Right kidney (tissue), 1 donor: Measurements from ENCODE around the gene NHLRC4.

Experiments used
- DNase-seq: peaks from one replicate; pipeline ENCODE4 v3.0.0-alpha.2; 2016

Gene NHLRC4

DNA sequence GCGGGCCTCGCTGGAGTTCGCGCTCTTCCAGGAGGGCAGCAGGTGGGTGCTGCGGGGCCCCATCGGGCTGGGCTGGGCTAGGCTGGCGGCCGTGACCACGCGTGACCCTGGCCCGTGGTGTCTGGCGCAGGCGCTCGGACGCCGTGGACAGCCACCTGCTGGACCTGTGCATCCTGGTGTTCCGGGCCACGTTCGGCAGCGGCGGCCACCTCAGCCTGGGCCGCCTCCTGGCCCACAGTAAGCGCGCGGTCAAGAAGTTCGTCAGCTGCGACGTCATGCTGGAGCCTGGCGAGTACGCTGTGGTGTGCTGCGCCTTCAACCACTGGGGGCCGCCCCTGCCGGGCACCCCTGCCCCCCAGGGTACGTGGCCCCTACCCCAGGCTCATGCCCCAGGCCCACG, 14.6 kb upstream of the NHLRC4 start:
- DNase-seq = no peak

GRCh38 chr16:553601-554296, 13.1 kb upstream of the NHLRC4 start:
- DNase-seq = no peak

DNA sequence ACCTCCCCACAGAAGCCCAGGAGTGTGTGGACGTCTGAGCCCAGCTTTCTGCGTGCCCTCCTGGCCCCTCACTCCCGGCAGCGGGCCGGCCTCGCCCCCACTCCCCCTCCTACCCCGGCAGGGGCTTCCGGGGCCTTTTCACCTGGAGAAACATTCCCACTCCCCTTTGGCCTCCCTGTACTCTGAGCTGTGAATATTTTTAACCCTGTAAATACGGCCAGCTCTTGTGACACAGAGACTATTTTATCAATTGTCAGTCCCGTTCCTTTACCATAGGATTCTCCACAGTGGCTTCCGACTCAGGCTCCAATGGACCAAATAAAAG, 12.5 kb upstream of the NHLRC4 start:
- DNase-seq = no peak

DNA sequence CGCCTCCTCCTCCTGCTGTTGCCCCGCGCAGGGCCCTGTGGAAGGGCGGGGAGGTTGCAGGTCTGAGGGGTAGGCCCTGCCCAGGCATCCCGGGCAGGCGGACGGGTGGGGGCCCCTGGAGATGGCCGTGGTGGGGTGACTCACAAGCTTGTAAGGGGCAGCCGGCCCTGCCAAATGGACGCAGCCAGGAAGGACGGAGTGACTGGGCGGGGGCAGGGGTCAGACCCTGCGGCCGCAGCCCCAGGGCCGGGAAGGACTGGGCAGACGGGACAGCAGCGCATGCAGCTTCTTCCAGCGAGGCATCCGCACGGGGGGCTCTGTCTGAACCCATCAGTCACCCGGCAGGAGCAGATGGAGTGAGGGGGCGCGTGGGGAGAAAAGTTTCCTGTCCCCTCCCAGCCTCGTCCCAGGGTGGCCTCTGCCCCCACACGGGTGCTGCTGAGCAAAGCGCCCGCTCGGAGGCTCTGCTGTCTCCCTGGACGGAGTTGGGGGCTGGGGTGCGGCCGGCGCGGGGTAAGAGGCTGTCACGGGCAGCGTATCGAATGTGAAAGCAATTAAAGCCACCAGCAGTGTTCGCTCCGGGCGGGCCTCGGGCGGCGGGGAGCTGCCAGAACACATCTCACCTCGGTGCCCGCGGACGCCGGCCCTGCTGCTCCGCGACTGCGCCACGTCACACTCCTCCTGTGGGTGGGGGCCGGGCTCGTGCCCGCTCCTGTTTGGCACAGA, 12.0 kb upstream of the NHLRC4 start:
- peak; percentile 60 for DNase-seq

DNA sequence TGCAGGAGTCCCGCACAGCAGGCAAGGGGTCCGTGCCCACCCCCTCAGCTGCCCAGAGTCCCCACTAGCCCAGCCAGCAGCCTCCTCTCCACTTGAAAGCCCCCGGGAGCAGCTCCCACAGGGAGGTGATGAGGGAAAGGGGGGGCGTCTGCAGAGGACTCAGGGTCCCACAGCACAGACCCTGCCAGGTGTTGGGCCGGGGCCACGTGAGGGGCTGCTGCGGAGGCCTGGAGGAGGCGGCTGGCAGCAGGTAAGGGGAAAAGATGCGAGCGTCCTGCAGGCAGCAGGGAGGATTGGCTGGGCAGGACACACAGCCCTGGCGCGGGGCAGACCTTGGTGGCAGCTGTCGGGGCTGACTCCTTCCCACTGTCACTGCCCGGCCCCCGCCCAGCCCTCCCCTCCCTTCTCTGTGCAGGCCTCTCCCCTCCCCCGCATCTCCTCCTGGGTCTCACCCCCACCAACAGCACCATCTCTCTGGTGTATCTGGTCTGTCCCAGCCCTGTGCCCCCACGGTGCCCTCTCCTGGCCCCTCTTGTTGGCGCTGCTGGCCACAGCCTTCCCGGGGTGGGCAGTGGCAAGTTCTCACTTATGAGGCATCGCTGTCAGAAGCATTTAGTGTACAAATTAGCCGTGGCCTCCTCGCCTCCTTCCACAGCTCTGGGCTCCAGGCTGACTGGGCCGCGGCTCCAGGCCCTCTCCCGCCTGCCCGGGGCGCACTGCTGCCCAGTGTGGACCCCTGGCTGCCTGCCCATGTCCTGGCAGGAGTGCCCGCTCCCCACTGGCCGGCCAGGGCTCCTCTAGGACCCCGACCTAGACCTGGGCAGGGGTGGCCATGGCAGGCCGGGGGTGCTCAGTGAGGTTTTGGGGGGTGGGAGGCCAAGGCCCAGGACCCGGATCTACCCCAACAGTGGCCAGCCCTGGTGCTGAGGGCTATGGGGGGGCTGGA, 11.0 kb upstream of the NHLRC4 start:
- no peak for DNase-seq

GRCh38 chr16:556474-557173, 10.2 kb upstream of the NHLRC4 start:
- no peak for DNase-seq

DNA sequence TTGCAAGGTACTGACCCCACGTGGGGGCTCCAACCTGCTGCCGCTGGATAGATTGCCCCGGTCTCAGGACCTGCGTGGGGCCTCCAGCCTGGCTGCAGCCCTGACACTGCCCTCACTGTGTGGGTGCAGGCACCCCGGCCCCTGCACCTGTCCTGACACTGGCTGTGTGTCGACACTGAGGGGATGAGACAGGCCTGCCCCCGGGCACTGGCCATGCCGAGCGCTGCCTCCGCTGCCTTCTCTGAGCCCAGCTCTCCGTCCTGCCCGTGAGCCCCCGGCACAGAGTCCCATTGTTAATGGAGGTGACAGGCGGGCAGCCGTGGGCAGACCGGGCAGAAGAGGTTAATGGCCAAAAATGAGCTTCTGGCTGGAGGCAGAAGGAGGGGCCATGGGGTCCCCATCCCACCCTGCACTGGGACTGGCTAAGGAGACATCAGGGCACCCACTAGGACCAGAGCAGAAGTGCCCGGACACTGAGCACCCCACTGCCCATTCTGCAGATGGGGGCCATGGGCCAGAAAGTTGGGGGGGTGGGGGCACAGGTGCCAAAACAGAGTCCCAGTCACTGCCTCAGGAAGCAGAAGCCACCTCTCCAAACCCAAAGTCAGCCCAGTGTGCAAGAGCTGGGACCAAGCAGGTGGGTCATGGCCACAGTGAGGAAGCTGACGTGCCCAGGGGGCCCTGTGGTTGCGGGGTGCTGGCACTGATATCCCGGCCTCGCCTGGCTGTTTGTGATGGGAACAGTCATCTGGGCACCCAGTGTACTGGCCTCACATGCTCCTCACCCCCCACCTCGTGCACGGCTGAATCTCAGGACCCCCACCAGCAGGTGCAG, 9.1 kb upstream of the NHLRC4 start:
- DNase-seq = no peak

- DNase-seq = peak; percentile 55
These were observed 8.3 kb upstream of the NHLRC4 start for GRCh38 chr16:558298-559020.

DNA sequence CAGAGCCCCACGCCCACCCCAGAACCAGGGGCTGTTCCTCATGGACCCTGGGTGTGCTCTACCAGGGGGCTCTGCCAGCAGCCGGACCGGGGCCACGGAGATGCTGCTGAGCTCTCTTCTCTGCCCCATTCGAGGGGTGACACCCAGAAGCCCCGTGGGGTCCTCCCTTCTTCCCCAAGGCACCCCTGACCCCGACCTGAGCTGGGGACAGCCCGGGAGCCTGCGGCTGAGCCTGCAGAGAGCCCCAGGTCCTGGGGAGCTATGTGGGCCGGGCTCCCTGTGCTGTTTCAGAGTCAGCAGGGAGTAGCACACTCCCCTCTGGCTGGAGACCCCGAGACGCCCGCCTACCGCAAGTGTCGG, 7.8 kb upstream of the NHLRC4 start:
- no peak for DNase-seq

- no peak for DNase-seq
These were observed 7.2 kb upstream of the NHLRC4 start for GRCh38 chr16:559411-560203.

GRCh38 chr16:560204-560700, 6.6 kb upstream of the NHLRC4 start, which contains the start of gene PRR35:
TSS of gene PRR35 (plus strand) at chr16:560394. CDS start at chr16:563295, 2,901 bp downstream.
- no peak for DNase-seq

DNA sequence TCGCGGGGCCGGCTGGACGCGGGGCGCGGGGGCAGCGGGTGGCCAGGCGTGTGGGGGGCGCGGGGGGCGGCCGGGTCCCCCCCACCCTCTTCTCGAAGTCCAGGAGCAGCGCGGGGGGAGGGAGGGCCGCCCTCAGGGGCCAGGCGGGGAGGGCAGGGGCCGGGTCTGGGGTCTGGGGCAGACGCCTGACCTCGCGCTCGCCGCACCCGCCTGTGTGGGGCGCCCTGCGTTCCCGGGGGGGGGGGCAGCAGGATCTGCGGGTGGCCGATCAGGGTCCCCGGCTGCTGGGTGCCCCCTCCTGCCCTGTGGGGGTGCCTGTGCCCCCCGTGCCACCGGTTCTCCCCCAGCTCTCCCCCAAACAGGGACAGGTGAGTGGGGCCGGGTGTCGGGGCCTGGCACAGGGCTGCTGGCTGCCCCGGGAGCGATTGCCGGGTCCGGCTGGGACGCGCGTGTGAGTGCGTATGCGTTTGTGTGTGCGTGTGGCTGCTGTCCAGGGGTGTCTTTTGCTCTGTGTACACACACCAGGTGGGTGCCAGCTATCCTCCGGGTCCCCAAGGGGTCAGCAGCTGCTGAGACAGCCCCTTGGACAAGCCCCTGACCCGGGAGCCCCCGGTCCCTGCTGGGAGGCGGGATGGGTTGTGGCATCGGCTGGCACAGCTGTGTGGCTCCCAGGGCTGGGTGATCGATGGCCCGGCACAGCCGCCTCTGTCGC, 5.9 kb upstream of the NHLRC4 start:
- DNase-seq = no peak

DNA sequence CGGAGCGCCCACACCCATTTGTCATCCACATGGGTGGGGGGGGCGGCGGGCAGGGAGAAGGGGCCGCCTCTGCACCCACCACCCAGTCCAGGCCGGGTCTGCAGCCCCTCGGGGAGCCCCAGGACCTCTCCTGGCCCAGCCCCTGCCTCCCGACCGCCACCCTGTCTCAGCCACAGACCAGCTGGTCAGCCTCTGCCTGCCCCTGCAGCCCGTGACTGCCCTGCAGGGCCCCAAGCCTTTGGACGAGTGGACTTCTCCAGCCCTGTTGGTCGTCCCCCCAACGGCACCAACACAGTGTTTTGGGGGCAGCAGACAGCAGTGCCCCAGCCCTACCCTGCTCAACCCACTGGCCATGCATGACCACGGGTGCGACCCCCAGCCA, 5.4 kb upstream of the NHLRC4 start:
- DNase-seq = no peak

GRCh38 chr16:561957-562938, 4.6 kb upstream of the NHLRC4 start:
- no peak for DNase-seq

GRCh38 chr16:563072-563644, 3.6 kb upstream of the NHLRC4 start:
- DNase-seq = no peak

GRCh38 chr16:564690-565418, 2.0 kb upstream of the NHLRC4 start:
- DNase-seq = no peak
